Liver (tissue), 3 donors: Measurements from ENCODE around the gene TNFRSF17.

Source experiments
- EGR1 ChIP-seq, 2 donors: IDR thresholded peaks; 2 replicates each; pipeline ENCODE4 v1.6.1; 2016 to 2018; ENCODE audit warnings: antibody characterized with exemption in 2 of 2, low read depth in 2 of 2
- GABPA ChIP-seq, 2 donors: IDR thresholded peaks in 1 of 2; conservative IDR thresholded peaks in 1 of 2; 2 replicates each; pipeline ENCODE4 v1.6.1; 2016; ENCODE audit warnings: antibody characterized with exemption in 2 of 2, mild to moderate bottlenecking in 1 of 2, moderate library complexity in 1 of 2
- JUND ChIP-seq, 2 donors: IDR thresholded peaks; 2 replicates each; pipeline ENCODE4 v1.6.1; 2016; ENCODE audit warnings: antibody characterized with exemption in 2 of 2
- RAD21 ChIP-seq, 2 donors: IDR thresholded peaks; 2 replicates each; pipeline ENCODE4 v1.6.1; 2016; ENCODE audit warnings: antibody characterized with exemption in 2 of 2, mild to moderate bottlenecking in 2 of 2
- RXRA ChIP-seq, 2 donors: IDR thresholded peaks; 2 replicates each; pipeline ENCODE4 v1.6.1; 2017 to 2018; ENCODE audit warnings: antibody characterized with exemption in 2 of 2, mild to moderate bottlenecking in 1 of 2
- TAF1 ChIP-seq: conservative IDR thresholded peaks from 2 replicates; pipeline ENCODE4 v1.6.1; 2016; ENCODE audit warnings: antibody characterized with exemption, mild to moderate bottlenecking
- YY1 ChIP-seq: IDR thresholded peaks from 2 replicates; pipeline ENCODE4 v1.6.1; 2016; ENCODE audit warnings: antibody characterized with exemption, mild to moderate bottlenecking
- TF ChIP-seq, protein P1 (sequence below): fragments of 150-350 bp; IDR thresholded peaks from 2 replicates; pipeline ENCODE4 v1.5.1; 2017; ENCODE audit warnings: improper control_type of control experiment, low read depth, low read length; ENCODE audit not compliant: missing input control
- TF ChIP-seq, protein P2 (sequence below): IDR thresholded peaks from 2 replicates; pipeline ENCODE4 v1.6.1; 2016; ENCODE audit warnings: antibody characterized with exemption
- TF ChIP-seq, protein P3 (sequence below): IDR thresholded peaks from 2 replicates; pipeline ENCODE4 v1.6.1; 2016; ENCODE audit warnings: antibody characterized with exemption
- TF ChIP-seq, protein P4 (sequence below): IDR thresholded peaks from 2 replicates; pipeline ENCODE4 v1.6.1; 2016; ENCODE audit warnings: antibody characterized with exemption
- donor health status: healthy.
- donor health status: healthy.

DNA sequence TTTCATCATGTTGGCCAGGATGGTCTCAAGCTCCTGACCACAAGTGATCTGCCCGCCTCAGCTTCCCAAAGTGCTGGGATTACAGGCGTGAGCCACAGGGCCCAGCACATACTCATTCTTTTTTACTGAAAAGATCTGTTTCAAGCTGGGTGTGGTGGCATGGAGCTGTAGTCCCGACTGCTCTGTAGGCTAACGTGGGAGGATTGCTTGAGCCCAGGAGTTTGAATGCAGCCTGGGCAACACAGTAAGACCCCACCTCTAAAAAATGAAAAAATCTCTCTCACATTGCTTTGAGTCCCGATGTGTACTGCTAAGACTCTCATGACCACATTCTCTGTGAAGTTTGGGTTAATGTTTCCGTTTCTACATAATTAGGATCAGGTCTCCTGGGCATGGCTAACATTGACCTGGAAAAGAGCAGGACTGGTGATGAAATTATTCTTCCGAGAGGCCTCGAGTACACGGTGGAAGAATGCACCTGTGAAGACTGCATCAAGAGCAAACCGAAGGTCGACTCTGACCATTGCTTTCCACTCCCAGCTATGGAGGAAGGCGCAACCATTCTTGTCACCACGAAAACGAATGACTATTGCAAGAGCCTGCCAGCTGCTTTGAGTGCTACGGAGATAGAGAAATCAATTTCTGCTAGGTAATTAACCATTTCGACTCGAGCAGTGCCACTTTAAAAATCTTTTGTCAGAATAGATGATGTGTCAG, 2.3 kb downstream of the TNFRSF17 start:
- TF ChIP-seq, protein P1, sequence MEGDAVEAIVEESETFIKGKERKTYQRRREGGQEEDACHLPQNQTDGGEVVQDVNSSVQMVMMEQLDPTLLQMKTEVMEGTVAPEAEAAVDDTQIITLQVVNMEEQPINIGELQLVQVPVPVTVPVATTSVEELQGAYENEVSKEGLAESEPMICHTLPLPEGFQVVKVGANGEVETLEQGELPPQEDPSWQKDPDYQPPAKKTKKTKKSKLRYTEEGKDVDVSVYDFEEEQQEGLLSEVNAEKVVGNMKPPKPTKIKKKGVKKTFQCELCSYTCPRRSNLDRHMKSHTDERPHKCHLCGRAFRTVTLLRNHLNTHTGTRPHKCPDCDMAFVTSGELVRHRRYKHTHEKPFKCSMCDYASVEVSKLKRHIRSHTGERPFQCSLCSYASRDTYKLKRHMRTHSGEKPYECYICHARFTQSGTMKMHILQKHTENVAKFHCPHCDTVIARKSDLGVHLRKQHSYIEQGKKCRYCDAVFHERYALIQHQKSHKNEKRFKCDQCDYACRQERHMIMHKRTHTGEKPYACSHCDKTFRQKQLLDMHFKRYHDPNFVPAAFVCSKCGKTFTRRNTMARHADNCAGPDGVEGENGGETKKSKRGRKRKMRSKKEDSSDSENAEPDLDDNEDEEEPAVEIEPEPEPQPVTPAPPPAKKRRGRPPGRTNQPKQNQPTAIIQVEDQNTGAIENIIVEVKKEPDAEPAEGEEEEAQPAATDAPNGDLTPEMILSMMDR: no peak
- TF ChIP-seq JUND (IDR thresholded peaks at IDR 0.05): no peak
- TF ChIP-seq TAF1: no peak
- no peak for TF ChIP-seq YY1
- TF ChIP-seq, protein P2, sequence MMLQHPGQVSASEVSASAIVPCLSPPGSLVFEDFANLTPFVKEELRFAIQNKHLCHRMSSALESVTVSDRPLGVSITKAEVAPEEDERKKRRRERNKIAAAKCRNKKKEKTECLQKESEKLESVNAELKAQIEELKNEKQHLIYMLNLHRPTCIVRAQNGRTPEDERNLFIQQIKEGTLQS: no peak
- TF ChIP-seq RAD21 (IDR thresholded peaks at IDR 0.05): no peak
- no peak for TF ChIP-seq RXRA (IDR thresholded peaks at IDR 0.05)
- TF ChIP-seq GABPA (IDR thresholded peaks at IDR 0.05 in 1 of 2, conservative IDR thresholded peaks at IDR 0.05 in 1 of 2): no peak
- TF ChIP-seq, protein P3, sequence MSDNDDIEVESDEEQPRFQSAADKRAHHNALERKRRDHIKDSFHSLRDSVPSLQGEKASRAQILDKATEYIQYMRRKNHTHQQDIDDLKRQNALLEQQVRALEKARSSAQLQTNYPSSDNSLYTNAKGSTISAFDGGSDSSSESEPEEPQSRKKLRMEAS: no peak
- TF ChIP-seq EGR1 (IDR thresholded peaks at IDR 0.05; ENCODE audit: low read depth in 2 of 2): no peak
- TF ChIP-seq, protein P4, sequence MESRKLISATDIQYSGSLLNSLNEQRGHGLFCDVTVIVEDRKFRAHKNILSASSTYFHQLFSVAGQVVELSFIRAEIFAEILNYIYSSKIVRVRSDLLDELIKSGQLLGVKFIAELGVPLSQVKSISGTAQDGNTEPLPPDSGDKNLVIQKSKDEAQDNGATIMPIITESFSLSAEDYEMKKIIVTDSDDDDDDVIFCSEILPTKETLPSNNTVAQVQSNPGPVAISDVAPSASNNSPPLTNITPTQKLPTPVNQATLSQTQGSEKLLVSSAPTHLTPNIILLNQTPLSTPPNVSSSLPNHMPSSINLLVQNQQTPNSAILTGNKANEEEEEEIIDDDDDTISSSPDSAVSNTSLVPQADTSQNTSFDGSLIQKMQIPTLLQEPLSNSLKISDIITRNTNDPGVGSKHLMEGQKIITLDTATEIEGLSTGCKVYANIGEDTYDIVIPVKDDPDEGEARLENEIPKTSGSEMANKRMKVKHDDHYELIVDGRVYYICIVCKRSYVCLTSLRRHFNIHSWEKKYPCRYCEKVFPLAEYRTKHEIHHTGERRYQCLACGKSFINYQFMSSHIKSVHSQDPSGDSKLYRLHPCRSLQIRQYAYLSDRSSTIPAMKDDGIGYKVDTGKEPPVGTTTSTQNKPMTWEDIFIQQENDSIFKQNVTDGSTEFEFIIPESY: no peak
